Activated CD8-positive, alpha-beta memory T cell treated with anti-CD3 and anti-CD28 coated beads, Interleukin-2, amount 50 U/mL, for 48 hours (primary cell): ENCODE results near the gene WIPF3.

Experiments
- DNase-seq: peaks from one replicate; pipeline ENCODE4 v3.0.0-alpha.2; 2020

Gene WIPF3

GRCh38 chr7:29810297-29810696, 4.0 kb downstream of the WIPF3 start:
- DNase-seq = no peak

DNA sequence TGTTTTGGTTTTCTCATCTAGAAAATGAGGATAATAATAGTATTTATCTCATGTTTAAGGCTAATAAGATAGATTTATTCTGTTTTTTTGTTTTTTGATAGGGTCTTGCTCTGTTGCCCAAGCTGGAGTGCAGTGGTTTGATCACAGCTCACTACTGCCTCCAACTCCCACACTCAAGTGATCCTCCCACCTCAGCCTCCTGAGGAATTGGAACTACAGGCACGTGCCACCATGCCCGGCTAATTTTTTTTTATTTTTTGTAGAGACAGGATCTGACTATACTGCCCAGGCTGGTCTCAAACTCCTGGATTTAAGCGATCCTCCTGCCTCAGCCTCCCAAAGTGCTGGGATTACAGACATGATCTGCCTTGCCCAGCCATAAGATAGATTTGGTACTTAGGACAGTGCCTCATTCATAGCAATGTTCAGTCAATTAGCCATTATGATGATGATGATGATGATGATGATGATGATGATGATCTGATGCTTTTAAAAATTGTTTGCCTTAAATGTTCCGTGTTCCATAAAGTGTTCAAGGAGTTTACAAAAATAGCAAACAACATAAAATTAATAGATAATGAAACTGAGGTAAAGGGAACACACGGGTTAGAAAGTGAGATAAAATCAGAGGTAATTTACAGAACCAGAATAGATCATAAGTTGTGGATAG, 4.6 kb downstream of the WIPF3 start:
- DNase-seq = no peak

- no peak for DNase-seq
Measured at GRCh38 chr7:29811586-29811985, 5.3 kb downstream of the WIPF3 start.

GRCh38 chr7:29812185-29812876, 6.0 kb downstream of the WIPF3 start:
- DNase-seq = no peak

- DNase-seq = no peak
Measured at GRCh38 chr7:29815181-29816105, 9.1 kb downstream of the WIPF3 start.

GRCh38 chr7:29818308-29818707, 12.0 kb downstream of the WIPF3 start:
- DNase-seq = no peak

GRCh38 chr7:29825775-29826529, 19.6 kb downstream of the WIPF3 start:
- DNase-seq = no peak

- no peak for DNase-seq
Measured at GRCh38 chr7:29826530-29826822, 20.2 kb downstream of the WIPF3 start.

- no peak for DNase-seq
Measured at GRCh38 chr7:29826904-29827303, 20.6 kb downstream of the WIPF3 start.

DNA sequence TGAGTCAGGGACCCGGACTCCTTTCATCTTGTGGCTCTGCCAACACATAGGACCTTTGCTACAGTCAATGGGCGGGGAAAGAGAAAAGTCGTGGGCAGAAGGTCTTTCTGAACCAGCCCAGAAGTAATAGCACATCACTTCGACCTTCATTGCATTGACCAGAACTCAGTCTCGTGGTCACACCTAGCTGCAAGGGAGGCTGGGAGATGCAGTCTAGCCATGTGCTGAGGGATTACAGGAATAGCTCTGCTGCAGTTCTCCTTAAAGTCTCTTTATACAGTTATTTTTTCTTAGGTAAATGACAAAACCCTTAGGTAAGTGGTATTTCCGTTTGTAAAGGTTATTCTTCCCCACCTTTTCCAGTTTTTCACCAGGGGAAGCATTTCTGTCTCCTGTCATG, 25.4 kb downstream of the WIPF3 start:
- no peak for DNase-seq

- no peak for DNase-seq
Measured at GRCh38 chr7:29833929-29834328, 27.6 kb downstream of the WIPF3 start.

DNA sequence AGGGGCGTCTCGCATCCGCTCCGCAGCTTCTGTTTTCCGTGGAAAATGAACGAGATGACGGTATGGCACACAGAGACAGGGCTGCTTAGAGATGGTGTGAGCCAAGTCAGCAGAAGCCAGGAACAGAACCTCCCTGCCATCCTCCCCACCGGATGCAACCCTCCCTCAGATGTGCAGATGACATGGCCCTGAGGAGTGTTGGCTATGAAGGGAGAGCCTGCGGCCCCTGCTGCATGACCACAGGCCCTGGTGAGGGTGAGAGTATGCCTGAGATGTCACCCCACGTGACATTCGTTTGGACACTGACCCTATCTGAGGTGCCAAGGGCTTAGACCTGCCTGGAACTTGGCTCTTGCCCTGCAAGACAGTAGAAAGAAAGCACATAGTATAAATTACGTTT, 29.4 kb downstream of the WIPF3 start:
- DNase-seq = no peak

DNA sequence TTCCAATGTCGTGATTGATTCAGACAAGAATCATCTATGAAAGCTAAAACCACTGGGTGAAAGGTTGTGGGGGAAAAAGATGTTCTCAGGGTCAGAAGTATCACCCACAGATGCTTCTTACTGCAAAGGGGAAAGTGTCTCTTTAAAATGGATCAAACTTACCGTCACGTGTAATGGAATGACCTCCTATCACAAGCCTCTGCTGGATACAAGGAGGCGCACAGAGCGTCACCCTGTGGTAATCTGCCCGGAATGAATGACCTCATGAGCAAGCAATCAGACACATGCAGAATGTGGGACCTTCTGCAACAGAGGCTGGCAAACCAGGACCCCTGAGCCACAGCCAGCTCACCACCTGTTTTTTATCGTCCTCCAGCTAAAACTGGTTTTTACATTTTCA, 33.0 kb downstream of the WIPF3 start:
- no peak for DNase-seq

GRCh38 chr7:29839921-29840320, 33.6 kb downstream of the WIPF3 start:
- DNase-seq = no peak

DNA sequence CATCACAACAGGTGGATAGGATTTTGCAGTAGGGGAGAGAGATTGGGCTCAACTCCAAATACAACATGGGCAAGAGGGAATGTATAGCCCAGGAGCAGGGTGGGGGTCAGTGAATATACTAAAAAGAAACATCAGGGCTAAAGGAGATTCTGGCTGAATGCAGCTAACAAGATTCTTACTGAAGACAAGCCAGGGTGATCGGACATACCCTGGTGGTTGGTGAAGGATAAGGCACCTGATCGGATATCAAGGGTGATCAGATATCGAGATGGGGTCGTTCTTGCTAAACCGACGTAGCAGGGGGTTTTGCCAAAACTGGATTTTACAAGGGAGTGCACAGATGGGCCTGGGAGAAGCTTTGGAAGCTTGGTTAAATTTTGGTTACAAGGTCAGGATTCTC, 34.4 kb downstream of the WIPF3 start:
- DNase-seq = no peak

GRCh38 chr7:29841926-29842701, 35.8 kb downstream of the WIPF3 start:
- DNase-seq = no peak

DNA sequence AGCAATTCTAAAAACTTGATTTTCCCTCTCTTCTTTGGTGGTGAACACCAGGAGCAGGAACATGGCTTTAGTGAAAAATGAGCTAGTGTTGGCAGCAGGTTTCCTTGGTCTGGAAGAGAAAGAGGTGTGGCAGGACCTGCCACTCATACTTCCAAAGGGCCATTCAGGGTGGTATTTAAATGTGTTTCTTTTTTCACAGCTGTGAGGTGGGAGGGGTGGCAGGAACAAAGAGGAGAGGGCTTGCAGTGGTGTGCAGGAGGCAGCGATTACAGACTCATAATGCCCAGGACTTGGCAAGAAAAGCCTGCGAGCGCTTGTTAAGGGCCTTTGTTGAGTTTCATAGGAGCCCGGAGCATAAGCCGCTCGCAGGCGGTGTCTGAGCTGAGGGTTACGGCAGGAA, 36.8 kb downstream of the WIPF3 start:
- no peak for DNase-seq

DNA sequence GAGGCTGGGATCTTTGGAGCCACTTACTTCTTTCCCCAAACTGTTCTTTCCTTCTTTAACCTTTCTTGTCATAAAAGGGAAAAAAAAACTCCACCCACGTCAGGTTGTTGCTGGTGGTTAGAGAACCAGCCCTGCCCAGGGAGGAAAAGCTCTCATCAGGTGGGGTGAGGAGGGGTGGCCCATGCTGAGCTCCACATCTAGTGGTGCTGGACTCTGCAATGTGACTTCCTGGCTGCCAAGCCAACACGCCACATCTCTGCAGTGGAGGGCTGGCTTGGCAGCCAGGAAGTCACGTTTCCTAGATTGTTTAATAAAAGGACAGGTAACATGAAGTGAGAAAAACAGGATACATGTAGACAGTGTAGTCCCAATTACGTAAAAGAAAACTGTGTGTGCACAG, 37.4 kb downstream of the WIPF3 start:
- no peak for DNase-seq

DNA sequence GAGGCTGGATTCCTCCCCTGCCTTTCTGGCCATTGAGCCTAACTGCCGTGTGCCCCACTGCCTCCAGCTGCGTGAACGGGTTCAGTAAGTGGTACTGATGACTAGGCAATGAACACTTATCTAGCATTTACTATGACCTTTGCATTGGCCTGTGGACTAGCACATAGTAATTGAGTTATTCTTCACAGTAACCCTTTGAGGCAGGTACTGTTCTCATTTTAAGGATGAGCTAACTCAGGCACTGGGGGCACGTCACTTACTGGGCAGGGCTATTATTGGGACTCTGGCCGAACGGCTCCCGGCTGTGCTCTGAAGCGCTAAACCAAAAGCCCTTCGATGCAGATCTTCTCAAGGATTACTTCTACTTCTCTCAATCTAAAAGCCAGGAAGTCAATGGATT, 38.3 kb downstream of the WIPF3 start:
- no peak for DNase-seq

DNA sequence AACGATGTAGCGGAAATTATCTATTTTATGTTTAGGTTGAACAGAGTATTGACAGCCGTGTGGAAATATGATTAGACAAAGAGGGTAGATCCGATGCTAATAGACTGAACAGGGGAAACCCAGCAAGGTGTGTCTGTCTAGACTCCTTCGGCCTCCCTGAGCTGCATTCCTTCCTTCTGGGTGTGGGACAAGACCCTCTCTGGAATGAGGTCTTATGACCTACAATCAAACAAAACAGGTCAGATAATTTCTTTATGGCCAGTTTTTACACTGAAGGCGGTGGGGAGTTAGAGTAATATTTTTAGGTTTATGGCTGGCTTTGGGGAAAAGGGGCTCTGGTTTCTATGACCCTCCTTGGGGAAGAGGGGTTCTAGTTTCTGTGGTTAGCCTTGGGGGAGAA, 41.2 kb downstream of the WIPF3 start:
- no peak for DNase-seq

- DNase-seq = no peak
Measured at GRCh38 chr7:29847916-29848315, 41.6 kb downstream of the WIPF3 start.

GRCh38 chr7:29848941-29849340, 42.6 kb downstream of the WIPF3 start:
- DNase-seq = no peak
